Epidermal melanocyte (primary cell): ENCODE measurements around the gene CMBL.
"Not testable (repeated sequence)": the region's sequence is repeated elsewhere in the genome, so short reads cannot be mapped to it uniquely, and the experiment has no call there.

ENCODE experiments used
- DNase-seq: peaks from one replicate; pipeline ENCODE4 v3.0.0; 2011; ENCODE audit warnings: low spot score; ENCODE audit not compliant: insufficient read length

Gene CMBL

GRCh38 chr5:10285362-10285761 lies 22.3 kb downstream of the CMBL start:
- not testable (repeated sequence) for DNase-seq

GRCh38 chr5:10283927-10284635 lies 23.6 kb downstream of the CMBL start:
- peak; percentile 78 for DNase-seq

GRCh38 chr5:10279925-10280720 lies 27.6 kb downstream of the CMBL start:
- no peak for DNase-seq

- no peak for DNase-seq
These were observed 28.4 kb downstream of the CMBL start for GRCh38 chr5:10279328-10279727.

GRCh38 chr5:10278658-10279279 lies 28.9 kb downstream of the CMBL start:
- DNase-seq: no peak

GRCh38 chr5:10277773-10278630 lies 29.7 kb downstream of the CMBL start:
- DNase-seq: no peak

GRCh38 chr5:10276691-10277090 lies 31.0 kb downstream of the CMBL start:
- no peak for DNase-seq

GRCh38 chr5:10275991-10276390 lies 31.7 kb downstream of the CMBL start:
- DNase-seq: no peak

GRCh38 chr5:10275460-10275859 lies 32.2 kb downstream of the CMBL start:
- DNase-seq: no peak

- DNase-seq: not testable (repeated sequence)
These were observed 34.9 kb downstream of the CMBL start for GRCh38 chr5:10272875-10273209.

GRCh38 chr5:10272053-10272874 lies 35.4 kb downstream of the CMBL start:
- no peak for DNase-seq

GRCh38 chr5:10268100-10268499 lies 39.6 kb downstream of the CMBL start:
- DNase-seq: no peak

GRCh38 chr5:10266839-10267238 lies 40.9 kb downstream of the CMBL start:
- no peak for DNase-seq

GRCh38 chr5:10266137-10266536 lies 41.6 kb downstream of the CMBL start:
- no peak for DNase-seq

- DNase-seq: no peak
These were observed 42.2 kb downstream of the CMBL start for GRCh38 chr5:10265245-10266109.

- DNase-seq: no peak
These were observed 43.1 kb downstream of the CMBL start for GRCh38 chr5:10264604-10265003.

GRCh38 chr5:10262995-10263394 lies 44.7 kb downstream of the CMBL start:
- DNase-seq: no peak

- DNase-seq: no peak
These were observed 45.5 kb downstream of the CMBL start for GRCh38 chr5:10262121-10262774.

- no peak for DNase-seq
These were observed 46.6 kb downstream of the CMBL start for GRCh38 chr5:10261065-10261464.
